Peyer's patch (tissue), 4 donors: ENCODE data around the gene MEI1.

Source experiments
- POLR2A ChIP-seq, 2 donors: fragments of 450-650 bp; IDR thresholded peaks; one replicate each; pipeline ENCODE4 v1.5.1; 2017; ENCODE audit warnings: antibody characterized with exemption in 2 of 2, mild to moderate bottlenecking in 2 of 2, moderate library complexity in 2 of 2
- TF ChIP-seq, protein P1 (sequence below), 6 experiments: fragments of 450-650 bp in 4 of 6; fragments of 200-600 bp in 2 of 6; sonication (generic) in 1 of 6; IDR thresholded peaks; one replicate each; pipeline ENCODE4 v1.5.1; 2017 to 2019; ENCODE audit warnings: antibody characterized with exemption in 6 of 6, mild to moderate bottlenecking in 3 of 6, moderate library complexity in 1 of 6

DNA sequence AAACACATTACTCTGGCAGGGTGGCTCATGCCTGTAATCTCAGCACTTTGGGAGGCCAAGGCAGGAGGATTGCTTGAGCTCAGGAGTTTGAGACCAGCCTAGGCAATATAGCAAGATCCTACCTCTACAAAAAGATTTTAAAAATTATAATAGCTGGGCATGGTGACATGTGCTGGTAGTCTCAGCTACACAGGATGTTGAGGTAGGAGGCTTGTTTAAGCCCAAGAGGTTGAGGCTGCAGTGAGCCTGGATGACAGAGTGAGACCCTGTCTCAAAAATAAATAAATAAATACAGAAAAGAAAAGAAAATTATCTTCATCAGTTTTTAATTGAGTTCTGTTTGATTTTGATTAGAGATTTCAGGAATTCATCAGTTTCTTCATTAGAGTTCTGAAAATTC, 106.3 kb downstream of the MEI1 start:
- TF ChIP-seq, protein P1, sequence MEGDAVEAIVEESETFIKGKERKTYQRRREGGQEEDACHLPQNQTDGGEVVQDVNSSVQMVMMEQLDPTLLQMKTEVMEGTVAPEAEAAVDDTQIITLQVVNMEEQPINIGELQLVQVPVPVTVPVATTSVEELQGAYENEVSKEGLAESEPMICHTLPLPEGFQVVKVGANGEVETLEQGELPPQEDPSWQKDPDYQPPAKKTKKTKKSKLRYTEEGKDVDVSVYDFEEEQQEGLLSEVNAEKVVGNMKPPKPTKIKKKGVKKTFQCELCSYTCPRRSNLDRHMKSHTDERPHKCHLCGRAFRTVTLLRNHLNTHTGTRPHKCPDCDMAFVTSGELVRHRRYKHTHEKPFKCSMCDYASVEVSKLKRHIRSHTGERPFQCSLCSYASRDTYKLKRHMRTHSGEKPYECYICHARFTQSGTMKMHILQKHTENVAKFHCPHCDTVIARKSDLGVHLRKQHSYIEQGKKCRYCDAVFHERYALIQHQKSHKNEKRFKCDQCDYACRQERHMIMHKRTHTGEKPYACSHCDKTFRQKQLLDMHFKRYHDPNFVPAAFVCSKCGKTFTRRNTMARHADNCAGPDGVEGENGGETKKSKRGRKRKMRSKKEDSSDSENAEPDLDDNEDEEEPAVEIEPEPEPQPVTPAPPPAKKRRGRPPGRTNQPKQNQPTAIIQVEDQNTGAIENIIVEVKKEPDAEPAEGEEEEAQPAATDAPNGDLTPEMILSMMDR (IDR thresholded peaks at IDR 0.05), result no peak
- TF ChIP-seq POLR2A (IDR thresholded peaks at IDR 0.05), result no peak
